SU-DHL-6 (cell line): ENCODE results near the gene MSH3.

ENCODE experiments used
- H2AFZ ChIP-seq: fragments of 200-600 bp; sonication (generic); 2 replicates; pipeline ENCODE4 v1.6.1; 2014; ENCODE audit warnings: low read depth, mild to moderate bottlenecking, moderate library complexity, mixed read lengths, antibody characterized with exemption, low read length; ENCODE audit not compliant: severe bottlenecking
- H3F3A ChIP-seq: fragments of 200-600 bp; shearing (Covaris generic); 2 replicates; pipeline ENCODE4 v1.6.0; 2016; ENCODE audit warnings: antibody characterized with exemption, mild to moderate bottlenecking; ENCODE audit not compliant: insufficient read depth
- H3K27ac ChIP-seq: fragments of 200-600 bp; sonication (generic); 2 replicates; pipeline ENCODE4 v1.5.1; 2016; ENCODE audit warnings: low read depth, mild to moderate bottlenecking, low read length, moderate library complexity, mixed read lengths
- H3K27me3 ChIP-seq: fragments of 200-600 bp; sonication (generic), shearing (Covaris generic); 2 replicates; pipeline ENCODE4 v1.6.0; 2014; ENCODE audit warnings: mild to moderate bottlenecking, low read length
- H3K36me3 ChIP-seq: fragments of 200-600 bp; sonication (generic); 2 replicates; pipeline ENCODE4 v1.6.1; 2014; ENCODE audit warnings: mild to moderate bottlenecking, low read length, mixed read lengths
- H3K4me2 ChIP-seq: fragments of 300-600, 200-600 bp; shearing (Covaris generic), sonication (generic); 2 replicates; pipeline ENCODE4 v1.6.0; 2014; ENCODE audit warnings: low read length, low read depth, mild to moderate bottlenecking; ENCODE audit not compliant: poor library complexity, severe bottlenecking
- H3K4me3 ChIP-seq: fragments of 200-600 bp; sonication (generic); 2 replicates; pipeline ENCODE4 v1.5.1; 2014; ENCODE audit warnings: antibody characterized with exemption, low read length, mild to moderate bottlenecking, mixed read lengths; ENCODE audit not compliant: insufficient read depth, poor library complexity, severe bottlenecking
- H3K79me2 ChIP-seq: fragments of 200-600 bp; sonication (generic); 2 replicates; pipeline ENCODE4 v1.6.1; 2014; ENCODE audit warnings: mild to moderate bottlenecking, low read length, moderate library complexity; ENCODE audit not compliant: insufficient read depth
- H3K9ac ChIP-seq: fragments of 200-600 bp; sonication (generic); 2 replicates; pipeline ENCODE4 v1.7.0; 2014; ENCODE audit warnings: mild to moderate bottlenecking, low read length
- H3K9me2 ChIP-seq: fragments of 200-600 bp; sonication (generic); replicated peaks from 2 replicates; pipeline ENCODE4 v1.6.1; 2014; ENCODE audit warnings: low read length; ENCODE audit not compliant: insufficient read depth
- H3K9me3 ChIP-seq: fragments of 200-600 bp; sonication (generic); 2 replicates; pipeline ENCODE4 v1.6.1; 2014; ENCODE audit warnings: low read length, mixed read lengths; ENCODE audit not compliant: insufficient read depth
- H4K20me1 ChIP-seq: fragments of 200-600 bp; sonication (generic); 2 replicates; pipeline ENCODE4 v1.6.1; 2014; ENCODE audit warnings: low read depth, mild to moderate bottlenecking, antibody characterized with exemption, low read length, moderate library complexity, mixed read lengths
- CTCF ChIP-seq: fragments of 200-600 bp; sonication (generic); IDR thresholded peaks from one replicate; pipeline ENCODE4 v1.5.1; 2017; ENCODE audit warnings: antibody characterized with exemption, mild to moderate bottlenecking, low read length, moderate library complexity; ENCODE audit not compliant: insufficient read depth, poor library complexity, severe bottlenecking
- EZH2phosphoT487 ChIP-seq: fragments of 200-600 bp; sonication (generic), shearing (Covaris generic); conservative IDR thresholded peaks from 2 replicates; pipeline ENCODE4 v1.6.1; 2018; ENCODE audit warnings: mild to moderate bottlenecking, antibody characterized with exemption, low read length, moderate library complexity, mixed read lengths

Gene MSH3

GRCh38 chr5:80745490-80745889 is 91.0 kb downstream of the MSH3 start:
- no peaks in the 10 kb centered on the region for H3K79me2 ChIP-seq
- H3K9me3 ChIP-seq, result no peaks in the 10 kb centered on the region
- H3K9me2 ChIP-seq, result no peaks in the 10 kb centered on the region
- no peak overlapping the region for H3K27ac ChIP-seq
- H3K36me3 ChIP-seq, result no peaks in the 10 kb centered on the region
- no peak overlapping the region for H3K4me3 ChIP-seq
- no peak overlapping the region for H3K9ac ChIP-seq
- no peaks in the 10 kb centered on the region for H3F3A ChIP-seq
- no peaks in the 10 kb centered on the region for H4K20me1 ChIP-seq
- TF ChIP-seq CTCF, result no peak
- TF ChIP-seq EZH2phosphoT487, result no peak
- H3K4me2 ChIP-seq, result no peak overlapping the region
- H3K27me3 ChIP-seq, result no peaks in the 10 kb centered on the region
- H2AFZ ChIP-seq, result no peak overlapping the region

GRCh38 chr5:80747922-80748321 is 93.5 kb downstream of the MSH3 start:
- Histone ChIP-seq H3K4me3 (no peak overlapping the region), H3K36me3 (peaks cover 8% of the 10 kb centered on the region), H2AFZ (no peak overlapping the region), H3F3A (no peaks in the 10 kb centered on the region), H3K4me2 (no peak overlapping the region), H3K9ac (no peak overlapping the region), H3K27ac (no peak overlapping the region), H3K27me3 (no peaks in the 10 kb centered on the region), H3K9me2 (no peaks in the 10 kb centered on the region), H3K79me2 (no peaks in the 10 kb centered on the region), H3K9me3 (no peaks in the 10 kb centered on the region), H4K20me1 (no peaks in the 10 kb centered on the region)
- no peak for TF ChIP-seq CTCF
- TF ChIP-seq EZH2phosphoT487, result no peak

- peaks cover 8% of the 10 kb centered on the region for H3K36me3 ChIP-seq
- H3K79me2 ChIP-seq, result no peaks in the 10 kb centered on the region
- no peaks in the 10 kb centered on the region for H3K27me3 ChIP-seq
- H3K4me3 ChIP-seq, result no peak overlapping the region
- no peak overlapping the region for H3K27ac ChIP-seq
- no peaks in the 10 kb centered on the region for H3F3A ChIP-seq
- H3K9ac ChIP-seq, result no peak overlapping the region
- no peaks in the 10 kb centered on the region for H3K9me3 ChIP-seq
- TF ChIP-seq EZH2phosphoT487 (no peak), CTCF (no peak)
- H2AFZ ChIP-seq, result no peak overlapping the region
- no peaks in the 10 kb centered on the region for H3K9me2 ChIP-seq
- no peaks in the 10 kb centered on the region for H4K20me1 ChIP-seq
- no peak overlapping the region for H3K4me2 ChIP-seq
These were observed 98.0 kb downstream of the MSH3 start for GRCh38 chr5:80752427-80752826.
